Thyroid gland (tissue), 4 donors: ENCODE data around the gene PNMA8B.

Experiments
- CTCF ChIP-seq, 6 experiments: fragments of 200-600 bp in 3 of 6; fragments of 450-650 bp in 3 of 6; sonication (generic) in 3 of 6; IDR thresholded peaks; one replicate each; pipeline ENCODE4 v1.5.1; 2016 to 2019; ENCODE audit warnings: antibody characterized with exemption in 6 of 6, mild to moderate bottlenecking in 2 of 6, inconsistent platforms in 1 of 6, moderate library complexity in 1 of 6
- POLR2A ChIP-seq, 2 donors: fragments of 450-650 bp; IDR thresholded peaks; one replicate each; pipeline ENCODE4 v1.6.1; 2017; ENCODE audit warnings: antibody characterized with exemption in 2 of 2, mild to moderate bottlenecking in 2 of 2, moderate library complexity in 1 of 2

GRCh38 chr19:46524308-46524707, 28.6 kb upstream of the PNMA8B start:
- TF ChIP-seq CTCF (IDR thresholded peaks at IDR 0.05): no peak
- TF ChIP-seq POLR2A (IDR thresholded peaks at IDR 0.05): no peak
